ENCODE results near the gene UTF1. TPM values are rescaled to one million over a fixed set of nuclear protein-coding genes. Genes with fewer than 3 reads are reported as not detected.

The UTF1 gene
- total RNA-seq, 1 donor from 2014 or later = not detected

DNA sequence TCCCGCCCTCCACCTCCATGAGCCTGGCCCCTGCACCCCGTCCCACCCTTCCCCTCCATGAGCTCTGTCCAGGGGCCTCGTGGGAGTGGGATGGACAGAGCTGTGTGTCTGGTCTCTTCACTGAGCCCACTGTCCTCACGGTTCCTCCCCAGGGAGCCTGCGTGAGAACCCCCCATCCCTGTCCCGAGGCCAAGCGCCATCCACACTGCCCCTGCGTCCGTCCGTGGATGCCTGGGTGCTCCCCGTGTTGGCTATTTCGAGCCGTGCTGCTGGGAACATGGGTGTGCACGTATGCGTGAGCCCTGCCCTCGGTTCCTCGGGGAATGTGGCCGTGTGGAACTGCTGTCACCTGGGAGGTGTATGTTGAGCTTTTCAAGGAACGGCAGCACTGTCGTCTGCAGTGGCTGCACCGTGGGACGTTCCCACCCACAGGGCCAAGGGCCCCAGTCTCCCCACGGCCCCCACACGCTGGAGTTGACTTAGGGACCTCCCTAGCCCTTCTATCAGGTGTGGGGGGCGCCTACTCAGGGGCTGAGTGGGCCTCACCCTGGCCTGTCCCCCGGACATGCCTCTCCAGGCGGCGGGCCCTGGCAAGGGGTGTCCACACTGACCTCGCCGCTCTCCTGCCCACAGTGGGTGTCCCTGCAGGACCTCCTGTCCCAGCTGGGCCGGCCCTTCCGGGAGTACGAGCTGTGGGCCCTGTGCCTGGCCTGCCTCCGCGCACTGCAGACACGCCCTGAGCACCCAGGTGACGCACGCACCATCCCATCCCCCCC is 41.9 kb upstream of the UTF1 start:
- Mint-ChIP-seq H3K36me3 (ENCODE audit: low read depth) (peaks cover 4% of the 10 kb centered on the region), H3K4me1 (ENCODE audit: low read depth) (no peaks in the 10 kb centered on the region), H3K27me3 (ENCODE audit: low read depth) (peaks cover 38% of the 10 kb centered on the region), H3K9me3 (ENCODE audit: low read depth) (peaks cover 10% of the 10 kb centered on the region), H3K27ac (ENCODE audit: unreplicated experiment) (no peak overlapping the region), H3K4me3 (ENCODE audit: unreplicated experiment) (no peak overlapping the region)
- TF ChIP-seq, protein P1, sequence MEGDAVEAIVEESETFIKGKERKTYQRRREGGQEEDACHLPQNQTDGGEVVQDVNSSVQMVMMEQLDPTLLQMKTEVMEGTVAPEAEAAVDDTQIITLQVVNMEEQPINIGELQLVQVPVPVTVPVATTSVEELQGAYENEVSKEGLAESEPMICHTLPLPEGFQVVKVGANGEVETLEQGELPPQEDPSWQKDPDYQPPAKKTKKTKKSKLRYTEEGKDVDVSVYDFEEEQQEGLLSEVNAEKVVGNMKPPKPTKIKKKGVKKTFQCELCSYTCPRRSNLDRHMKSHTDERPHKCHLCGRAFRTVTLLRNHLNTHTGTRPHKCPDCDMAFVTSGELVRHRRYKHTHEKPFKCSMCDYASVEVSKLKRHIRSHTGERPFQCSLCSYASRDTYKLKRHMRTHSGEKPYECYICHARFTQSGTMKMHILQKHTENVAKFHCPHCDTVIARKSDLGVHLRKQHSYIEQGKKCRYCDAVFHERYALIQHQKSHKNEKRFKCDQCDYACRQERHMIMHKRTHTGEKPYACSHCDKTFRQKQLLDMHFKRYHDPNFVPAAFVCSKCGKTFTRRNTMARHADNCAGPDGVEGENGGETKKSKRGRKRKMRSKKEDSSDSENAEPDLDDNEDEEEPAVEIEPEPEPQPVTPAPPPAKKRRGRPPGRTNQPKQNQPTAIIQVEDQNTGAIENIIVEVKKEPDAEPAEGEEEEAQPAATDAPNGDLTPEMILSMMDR (IDR thresholded peaks at IDR 0.05) = no peak
- peak; percentile 91 for DNase-seq (ENCODE audit: low spot score)

- no peak overlapping the region for H3K27ac Mint-ChIP-seq (ENCODE audit: unreplicated experiment)
- no peaks in the 10 kb centered on the region for H3K4me1 Mint-ChIP-seq (ENCODE audit: low read depth)
- H3K36me3 Mint-ChIP-seq (ENCODE audit: low read depth) = peaks cover 6% of the 10 kb centered on the region
- TF ChIP-seq, protein P1 (IDR thresholded peaks at IDR 0.05) = no peak
- H3K27me3 Mint-ChIP-seq (ENCODE audit: low read depth) = peaks cover 44% of the 10 kb centered on the region
- DNase-seq (ENCODE audit: low spot score) = no peak
- H3K9me3 Mint-ChIP-seq (ENCODE audit: low read depth) = peaks cover 19% of the 10 kb centered on the region
- H3K4me3 Mint-ChIP-seq (ENCODE audit: unreplicated experiment) = no peak overlapping the region
Observed at GRCh38 chr10:133189256-133189655, 40.8 kb upstream of the UTF1 start.

- Mint-ChIP-seq H3K9me3 (ENCODE audit: low read depth) (peaks cover 19% of the 10 kb centered on the region), H3K27me3 (ENCODE audit: low read depth) (peaks cover 44% of the 10 kb centered on the region), H3K36me3 (ENCODE audit: low read depth) (peaks cover 6% of the 10 kb centered on the region), H3K27ac (ENCODE audit: unreplicated experiment) (no peak overlapping the region), H3K4me1 (ENCODE audit: low read depth) (no peaks in the 10 kb centered on the region), H3K4me3 (ENCODE audit: unreplicated experiment) (no peak overlapping the region)
- TF ChIP-seq, protein P1 (IDR thresholded peaks at IDR 0.05) = no peak
- DNase-seq (ENCODE audit: low spot score) = no peak
Observed at GRCh38 chr10:133189726-133190125, 40.3 kb upstream of the UTF1 start.

- peaks cover 6% of the 10 kb centered on the region for H3K36me3 Mint-ChIP-seq (ENCODE audit: low read depth)
- peaks cover 45% of the 10 kb centered on the region for H3K27me3 Mint-ChIP-seq (ENCODE audit: low read depth)
- H3K4me3 Mint-ChIP-seq (ENCODE audit: unreplicated experiment) = no peak overlapping the region
- no peak overlapping the region for H3K27ac Mint-ChIP-seq (ENCODE audit: unreplicated experiment)
- no peaks in the 10 kb centered on the region for H3K4me1 Mint-ChIP-seq (ENCODE audit: low read depth)
- TF ChIP-seq, protein P1 (IDR thresholded peaks at IDR 0.05) = no peak
- DNase-seq (ENCODE audit: low spot score) = no peak
- peaks cover 19% of the 10 kb centered on the region for H3K9me3 Mint-ChIP-seq (ENCODE audit: low read depth)
Observed at GRCh38 chr10:133190225-133190624, 39.8 kb upstream of the UTF1 start.

GRCh38 chr10:133191651-133192050 is 38.4 kb upstream of the UTF1 start:
- no peaks in the 10 kb centered on the region for H3K4me1 Mint-ChIP-seq (ENCODE audit: low read depth)
- peaks cover 6% of the 10 kb centered on the region for H3K36me3 Mint-ChIP-seq (ENCODE audit: low read depth)
- H3K9me3 Mint-ChIP-seq (ENCODE audit: low read depth) = peaks cover 19% of the 10 kb centered on the region
- peak; percentile 59 for DNase-seq (ENCODE audit: low spot score)
- H3K4me3 Mint-ChIP-seq (ENCODE audit: unreplicated experiment) = no peak overlapping the region
- TF ChIP-seq, protein P1 (IDR thresholded peaks at IDR 0.05) = no peak
- H3K27me3 Mint-ChIP-seq (ENCODE audit: low read depth) = peaks cover 42% of the 10 kb centered on the region
- no peak overlapping the region for H3K27ac Mint-ChIP-seq (ENCODE audit: unreplicated experiment)

All from chondrocyte (in vitro differentiated cells).